ENCODE results near the gene PDAP1.
"Not testable (repeated sequence)": the region's sequence is repeated elsewhere in the genome, so short reads cannot be mapped to it uniquely, and the experiment has no call there.

The PDAP1 gene

DNA sequence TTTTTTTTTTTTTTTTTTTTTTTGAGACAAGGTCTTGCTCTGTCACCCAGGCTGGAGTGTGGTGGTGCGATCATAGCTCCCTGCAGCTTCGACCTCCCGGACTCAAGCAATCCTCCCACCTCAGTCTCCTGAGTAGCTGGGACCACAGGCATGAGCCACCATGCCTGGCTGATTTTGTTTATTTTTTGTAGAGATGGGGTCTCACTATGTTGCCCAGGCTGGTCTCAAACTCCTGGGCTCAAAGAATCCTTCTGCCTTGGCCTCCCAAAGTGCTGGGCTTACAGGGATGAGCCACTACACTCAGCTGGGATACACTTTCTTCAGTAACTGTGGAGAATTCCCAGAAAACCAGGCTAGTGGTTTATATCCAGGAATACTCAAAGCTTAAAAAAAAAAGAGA lies 57.8 kb downstream of the PDAP1 start:
- not testable (repeated sequence) for DNase-seq (ENCODE audit: low read depth, low spot score)

Measured in brain pericyte (primary cell).